Left cardiac atrium (tissue), 4 donors: Measurements from ENCODE around the gene ADGRL2. TPM values are rescaled to one million over a fixed set of nuclear protein-coding genes. Genes with fewer than 3 reads are reported as not detected.

Source experiments
- ATAC-seq, 2 donors: fragments of 200-7000 bp; cut with Tn5 transposase; one replicate each; pipeline ENCODE4 v1.9.1; 2020; ENCODE audit warnings: mild to moderate bottlenecking in 2 of 2, moderate library complexity in 2 of 2
- DNase-seq: peaks from one replicate; pipeline ENCODE4 v3.0.0-alpha.2; 2020
- intact Hi-C, 2 donors: fragments of 100-400 bp; cut with DNase I; formaldehyde crosslinking; loops; one replicate each; pipeline versions ENCODE4 v1.14.1 to v1.15.1; 2022 to 2023
- total RNA-seq, 2 donors: library from RNA; stranded (reverse); fragmentation: NEBNext Ultra II Directional; extraction: Animal tissue kit (Norgen Biotek cat#: 25700); gene quantifications; one replicate each; pipeline ENCODE4 v1.2.1, GENCODE V29; 2021
- donor health status: DM: no; HTN: yes; CAD: no.
- donor health status: DM: no; HTN: yes; CAD: no; lungs with severe emphysema.
- donor health status: DM: yes; HTN: yes; CAD: no.
- donor health status: Dilated cardiomyopathy.

The ADGRL2 gene
- total RNA-seq, 2 donors from 2014 or later, result 57.4 to 64.4 TPM

DNA sequence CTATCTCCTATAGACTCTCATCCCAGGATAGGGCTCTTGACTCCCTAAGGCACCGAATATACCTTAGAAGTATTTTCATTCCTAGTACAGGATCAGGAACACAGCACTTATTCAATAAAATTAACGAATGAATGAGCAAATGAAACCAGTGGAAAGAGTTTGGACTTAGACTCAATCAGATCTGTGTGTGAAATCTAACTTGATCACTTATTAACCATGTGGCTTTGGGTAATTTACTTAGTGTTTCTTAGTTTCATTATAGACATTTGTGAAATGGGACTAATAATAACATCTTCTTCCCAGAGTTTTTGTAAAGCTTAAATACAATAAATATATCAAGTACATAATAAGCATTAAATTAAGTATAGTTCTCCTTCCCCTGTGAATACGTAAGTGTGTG, 230.1 kb downstream of the ADGRL2 start:
- ATAC-seq (no peak), DNase-seq (no peak)
- intact Hi-C loops, result no loop called here

DNA sequence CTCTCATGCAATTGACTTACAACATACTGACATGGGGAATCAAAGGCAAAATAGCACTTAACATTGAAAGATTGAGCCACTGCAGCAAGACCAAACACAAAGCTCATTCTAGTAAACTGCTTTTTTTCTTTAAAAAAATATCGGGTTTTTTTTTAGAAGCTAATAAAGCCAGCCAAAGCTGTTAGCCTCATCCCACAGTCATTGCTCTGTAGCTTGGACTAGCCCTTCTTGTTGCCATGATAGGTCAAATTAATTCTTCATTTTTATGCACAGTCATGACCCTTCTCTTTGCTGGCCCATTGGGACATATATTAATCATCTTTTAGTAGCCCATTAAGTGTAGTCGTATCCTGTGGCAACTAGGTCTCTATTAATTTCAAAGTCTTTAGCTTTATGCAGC, 231.3 kb downstream of the ADGRL2 start:
- DNase-seq (no peak), ATAC-seq (no peak)
- intact Hi-C loops, result no loop called here

GRCh38 chr1:82034812-82035211, 234.1 kb downstream of the ADGRL2 start:
- intact Hi-C loops, result no loop called here
- ATAC-seq, result no peak
- no peak for DNase-seq
